GM06990 (cell line): ENCODE results near the gene NTHL1.
"Not testable (repeated sequence)": the region's sequence is repeated elsewhere in the genome, so short reads cannot be mapped to it uniquely, and the experiment has no call there.

Experiments
- DNase-seq: peaks from one replicate; pipeline ENCODE4 v3.0.0-alpha.2; 2011; ENCODE audit not compliant: insufficient read length; ENCODE audit errors: extremely low read depth
- H3K27me3 ChIP-seq: replicated peaks from 2 replicates; pipeline ENCODE4 v1.6.0; 2011; ENCODE audit warnings: low read length; ENCODE audit not compliant: control insufficient read depth, insufficient read depth
- H3K36me3 ChIP-seq: 2 replicates; pipeline ENCODE4 v1.5.1; 2011; ENCODE audit warnings: low read length; ENCODE audit not compliant: control insufficient read depth, insufficient read depth
- H3K4me3 ChIP-seq: replicated peaks from 2 replicates; pipeline ENCODE4 v1.5.1; 2011; ENCODE audit warnings: low read depth, mild to moderate bottlenecking, control low read depth, low read length
- CTCF ChIP-seq: IDR thresholded peaks from 2 replicates; pipeline ENCODE4 v1.5.1; 2011; ENCODE audit warnings: low read length, control low read depth, mild to moderate bottlenecking, inconsistent platforms; ENCODE audit not compliant: insufficient read depth, poor library complexity, severe bottlenecking

Gene NTHL1

GRCh38 chr16:2036200-2036966 lies 11.3 kb downstream of the NTHL1 start:
- H3K36me3 ChIP-seq: no peaks in the 10 kb centered on the region
- H3K4me3 ChIP-seq: no peak overlapping the region
- no peaks in the 10 kb centered on the region for H3K27me3 ChIP-seq
- TF ChIP-seq CTCF: no peak
- no peak for DNase-seq

- TF ChIP-seq CTCF: no peak
- DNase-seq: no peak
- Histone ChIP-seq H3K27me3 (no peaks in the 10 kb centered on the region), H3K4me3 (no peak overlapping the region), H3K36me3 (no peaks in the 10 kb centered on the region)
Measured at GRCh38 chr16:2035431-2036199, 12.0 kb downstream of the NTHL1 start.

- Histone ChIP-seq H3K4me3 (no peak overlapping the region), H3K27me3 (no peaks in the 10 kb centered on the region), H3K36me3 (no peaks in the 10 kb centered on the region)
- TF ChIP-seq CTCF: no peak
- no peak for DNase-seq
Measured at GRCh38 chr16:2034696-2035430, 12.8 kb downstream of the NTHL1 start.

GRCh38 chr16:2033909-2034695 lies 13.5 kb downstream of the NTHL1 start:
- H3K4me3 ChIP-seq, H3K27me3 ChIP-seq, DNase-seq, H3K36me3 ChIP-seq: not testable (repeated sequence)

- Histone ChIP-seq H3K36me3 (no peaks in the 10 kb centered on the region), H3K4me3 (no peak overlapping the region), H3K27me3 (peaks cover 2% of the 10 kb centered on the region; the same call in 1 of the 2 replicates)
- no peak for TF ChIP-seq CTCF
- DNase-seq: no peak
Measured at GRCh38 chr16:2033057-2033908, 14.4 kb downstream of the NTHL1 start.
